Frontal cortex (tissue), 4 donors: ENCODE measurements around the gene MYH2. TPM values are rescaled to one million over a fixed set of nuclear protein-coding genes. Genes with fewer than 3 reads are reported as not detected.
"Not testable (repeated sequence)": the region's sequence is repeated elsewhere in the genome, so short reads cannot be mapped to it uniquely, and the experiment has no call there.

ENCODE experiments used
- DNase-seq, 2 donors: peaks; one replicate each; pipeline ENCODE4 v3.0.0; 2012; ENCODE audit warnings: low spot score in 2 of 2
- FAIRE-seq: peaks from 2 replicates; lab custom pipeline; 2012; peaks lifted over from hg19 to GRCh38; lab: Jason Lieb, UNC
- total RNA-seq: library from RNA; depleted of rRNA; stranded (reverse); fragments of >200 nt; gene quantifications from one replicate; pipeline ENCODE4 v1.2.3, GENCODE V29; 2014
- donor health status: control.
- donor health status: control.
- donor health status: control.

MYH2 gene
- total RNA-seq, result not detected

DNA sequence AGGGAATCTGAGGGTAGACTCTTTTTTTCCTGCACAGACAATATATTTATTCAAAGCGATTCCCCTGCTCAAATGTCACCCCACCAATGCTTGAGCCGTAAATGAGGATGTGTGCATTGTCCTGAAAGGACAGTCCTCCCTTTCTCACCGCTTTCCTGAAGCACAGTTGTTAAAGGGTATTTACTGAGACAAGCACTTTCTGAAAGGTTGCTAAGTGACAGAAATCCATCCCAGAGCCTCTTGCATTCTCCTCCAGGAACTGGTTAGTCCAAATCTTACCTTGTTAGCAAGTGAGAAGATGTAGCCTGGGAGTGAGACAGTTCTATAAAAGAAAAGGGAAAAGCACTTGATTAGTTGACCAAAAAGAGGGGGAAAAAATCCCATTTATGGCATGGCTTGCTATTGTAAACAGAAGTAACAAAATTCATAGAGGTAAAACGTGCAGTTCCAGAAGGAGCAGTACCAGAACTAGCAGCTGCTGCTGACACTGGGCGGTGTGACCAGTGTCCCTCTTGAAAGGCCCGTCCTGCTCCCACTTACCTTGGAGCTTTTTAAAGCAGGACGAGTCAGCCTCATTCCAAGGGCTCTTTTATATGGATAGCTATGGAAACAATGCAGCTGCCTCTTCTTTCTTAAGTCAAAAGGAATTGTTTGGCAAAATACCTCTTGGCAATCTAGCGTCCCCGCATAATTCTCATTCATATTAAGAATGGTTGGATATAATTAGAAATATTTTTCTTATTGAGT, at the start of gene MYH2:
Gene MYH2 (minus strand): TSS at position 563 of the 747 bp plus-strand sequence. CDS start 1,738 bp downstream, outside the sequence.
- DNase-seq (no peak), FAIRE-seq (no peak)

GRCh38 chr17:10598621-10599020, 49.2 kb upstream of the MYH2 start:
- FAIRE-seq (no peak), DNase-seq (no peak)

GRCh38 chr17:10589553-10590145, 40.2 kb upstream of the MYH2 start:
- FAIRE-seq, result no peak
- DNase-seq, result no peak

- no peak for DNase-seq
- FAIRE-seq, result no peak
Observed at GRCh38 chr17:10585529-10585928, 36.1 kb upstream of the MYH2 start.

DNA sequence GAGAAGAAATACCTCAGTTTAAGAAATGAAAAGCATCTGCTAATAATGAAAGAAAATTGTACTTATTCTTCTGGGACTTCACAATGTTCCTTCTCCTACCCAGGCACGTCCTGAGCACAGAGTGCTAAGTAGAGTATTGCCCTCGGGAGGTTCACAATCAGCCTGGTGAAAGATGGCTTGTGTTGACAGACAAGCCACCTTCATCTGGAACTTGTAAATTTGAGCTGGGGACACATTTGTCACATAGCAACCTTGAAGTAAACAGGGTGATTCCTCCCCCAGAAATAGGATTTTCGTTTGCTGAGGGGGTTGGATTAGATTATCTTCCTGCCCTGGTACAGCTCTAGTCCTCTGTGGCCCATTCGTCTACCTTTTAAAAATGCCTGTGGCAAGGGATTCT, 34.4 kb upstream of the MYH2 start:
- DNase-seq (no peak), FAIRE-seq (no peak)

GRCh38 chr17:10579270-10579669, 29.8 kb upstream of the MYH2 start:
- DNase-seq, result no peak
- FAIRE-seq, result no peak

DNA sequence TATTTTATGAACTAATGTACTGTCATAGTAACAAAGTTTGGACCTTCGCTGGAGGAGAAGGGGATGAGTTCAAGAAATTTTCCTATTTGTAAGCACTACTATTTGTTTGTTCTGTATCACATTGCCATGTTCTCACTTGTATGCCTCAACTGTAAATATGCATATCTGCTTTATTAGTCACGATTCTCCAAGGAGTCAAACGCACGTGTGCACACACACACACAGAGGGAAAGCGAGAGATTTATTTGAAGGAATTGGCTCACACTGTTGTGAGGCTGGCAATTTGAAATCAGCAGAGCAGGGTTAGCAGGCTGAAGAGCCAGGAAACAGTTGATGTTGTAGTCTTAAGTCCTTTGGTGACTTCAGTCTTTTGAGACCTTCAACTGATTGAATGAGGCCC, 24.9 kb upstream of the MYH2 start:
- FAIRE-seq, result no peak
- no peak for DNase-seq

GRCh38 chr17:10563991-10564660, 14.7 kb upstream of the MYH2 start:
- no peak for DNase-seq
- no peak for FAIRE-seq

DNA sequence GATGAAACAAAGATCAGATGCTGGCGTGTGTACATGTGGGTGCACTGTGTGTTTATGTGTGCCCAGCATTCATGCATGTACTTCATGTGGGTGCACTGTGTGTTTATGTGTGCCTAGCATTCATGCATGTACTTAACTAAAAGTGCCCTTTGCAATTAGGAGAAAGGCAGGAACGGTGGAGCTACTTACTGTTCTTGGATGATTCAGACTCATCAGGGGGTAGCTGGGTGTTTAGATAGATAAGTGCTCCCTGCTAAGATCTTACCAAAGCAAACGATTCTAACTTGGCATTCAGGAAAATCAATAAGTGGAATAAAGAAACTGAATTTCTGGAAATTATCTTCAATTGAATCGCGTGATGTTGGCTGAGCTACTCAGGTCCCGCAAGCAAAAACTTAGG, 8.6 kb upstream of the MYH2 start:
- FAIRE-seq, result no peak

DNA sequence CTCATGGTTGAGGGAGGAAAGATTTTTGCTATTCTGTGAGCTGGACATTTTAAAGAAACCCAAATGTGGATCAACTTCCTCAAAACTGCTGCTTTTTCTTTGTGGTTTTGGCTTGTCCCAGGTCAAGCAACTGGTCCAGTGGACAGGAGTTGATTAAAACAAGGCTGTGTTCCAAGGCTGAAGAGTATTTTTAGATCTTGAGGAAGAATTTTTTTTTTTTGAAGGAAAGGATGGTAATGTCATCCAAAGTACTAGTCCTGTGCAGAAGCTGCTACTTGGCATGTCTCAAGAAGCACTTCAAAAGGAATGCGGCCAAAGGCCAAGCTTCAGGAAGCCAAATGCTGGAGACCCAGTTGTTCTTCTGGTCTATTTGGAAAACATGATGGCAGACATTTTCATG, 8.0 kb upstream of the MYH2 start:
- DNase-seq (no peak), FAIRE-seq (no peak)

More for the DNA sequence above, 8.6 kb upstream of the MYH2 start:
- DNase-seq, result no peak

DNA sequence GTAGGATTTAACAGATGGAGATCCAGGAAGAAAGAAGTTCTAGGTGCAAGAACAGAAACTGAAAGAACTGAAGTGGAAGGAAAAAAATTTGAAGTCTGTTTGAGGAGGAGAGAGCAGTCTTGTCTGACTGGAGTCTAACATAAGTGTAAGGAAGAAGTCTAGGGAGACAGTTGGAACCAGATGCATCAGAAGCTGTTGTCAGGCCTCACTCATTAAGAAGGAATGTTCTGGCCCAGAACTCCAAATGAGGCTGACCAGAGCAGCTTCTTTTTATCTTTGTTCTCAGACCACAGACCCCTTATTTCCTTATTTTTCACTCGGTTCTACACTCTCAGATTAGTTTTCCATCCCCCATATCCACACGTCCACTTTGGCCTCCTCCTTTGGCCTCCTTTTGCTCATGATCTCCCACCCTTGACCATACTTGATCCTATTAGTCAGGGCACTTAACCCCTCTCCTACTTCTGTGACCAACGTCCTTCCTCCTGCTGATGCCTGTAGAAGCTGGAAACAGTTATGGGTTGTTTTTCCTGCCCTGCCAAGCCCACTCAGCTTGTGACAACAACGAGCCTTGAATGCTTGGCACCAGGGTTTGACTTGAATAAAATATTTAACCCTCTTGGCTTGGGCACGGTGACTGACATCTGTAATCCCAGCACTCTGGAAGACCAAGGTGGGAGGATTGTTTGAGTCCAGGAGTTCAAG, 7.0 kb upstream of the MYH2 start:
- DNase-seq, result no peak
- no peak for FAIRE-seq

DNA sequence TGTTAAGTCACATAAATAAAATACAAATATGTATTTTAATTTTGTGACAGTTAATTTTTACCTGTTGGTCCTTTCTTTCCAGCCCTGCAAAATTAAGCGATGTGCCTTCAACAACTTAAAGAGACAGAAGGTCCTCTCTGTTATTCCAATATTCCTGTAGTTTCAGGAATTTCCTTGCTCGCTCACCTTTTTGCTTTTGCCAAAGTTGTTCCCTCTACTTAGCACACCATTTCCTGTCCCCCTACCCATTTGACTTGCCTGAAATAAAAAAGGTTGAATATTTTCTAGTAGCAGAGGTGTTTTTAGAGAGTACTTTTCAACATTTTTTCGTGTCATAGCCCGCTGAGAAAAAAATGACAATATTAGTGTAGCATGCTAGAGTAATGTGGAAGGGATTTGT, 556 bp upstream of the MYH2 start:
- DNase-seq, result no peak
- no peak for FAIRE-seq

GRCh38 chr17:10547351-10547750, 2.1 kb downstream of the MYH2 start:
- DNase-seq (no peak), FAIRE-seq (no peak)

DNA sequence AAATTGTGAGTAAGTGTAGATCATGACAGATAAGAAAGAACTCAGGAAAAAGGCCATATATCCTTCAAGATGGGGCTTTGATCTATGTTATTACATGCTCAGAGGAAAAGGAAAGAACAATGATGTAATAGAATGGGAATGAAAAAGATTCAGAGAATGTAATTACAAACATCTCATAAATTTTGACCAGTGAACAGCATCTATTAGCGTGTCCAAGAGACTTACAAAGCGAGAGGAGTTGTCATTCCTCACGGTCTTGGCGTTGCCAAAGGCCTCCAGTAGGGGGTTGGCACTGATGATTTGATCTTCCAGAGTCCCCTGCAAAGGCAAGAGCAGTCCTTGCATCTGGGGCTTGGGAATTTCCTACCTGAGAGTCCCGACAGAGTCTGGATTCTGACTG, 6.0 kb downstream of the MYH2 start:
- FAIRE-seq, result not testable (repeated sequence)

GRCh38 chr17:10541179-10541578, 8.3 kb downstream of the MYH2 start:
- FAIRE-seq, DNase-seq: not testable (repeated sequence)

More for the DNA sequence above, 6.0 kb downstream of the MYH2 start:
- DNase-seq, result not testable (repeated sequence)

- DNase-seq (no peak), FAIRE-seq (no peak)
Observed at GRCh38 chr17:10532026-10532425, 17.4 kb downstream of the MYH2 start.

DNA sequence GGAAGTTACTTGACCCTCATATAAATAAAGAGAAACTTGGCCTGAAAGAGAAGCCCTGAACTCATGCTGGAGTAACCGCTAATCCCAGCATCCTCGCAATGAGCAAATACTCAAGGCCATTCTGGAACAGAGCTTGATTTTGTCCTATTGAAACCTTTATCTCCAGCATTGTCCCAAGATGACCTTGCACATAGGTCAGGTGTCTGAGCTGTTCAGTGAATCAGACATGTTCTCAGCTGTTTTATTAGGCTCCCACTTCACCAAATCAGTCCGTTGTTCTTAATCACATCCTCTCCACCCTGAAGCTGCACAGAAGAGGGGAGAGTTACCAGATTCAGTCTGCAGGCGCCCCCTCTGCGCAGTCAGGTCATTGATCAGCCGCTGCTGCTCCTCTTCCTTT, 22.0 kb downstream of the MYH2 start:
- no peak for FAIRE-seq

DNA sequence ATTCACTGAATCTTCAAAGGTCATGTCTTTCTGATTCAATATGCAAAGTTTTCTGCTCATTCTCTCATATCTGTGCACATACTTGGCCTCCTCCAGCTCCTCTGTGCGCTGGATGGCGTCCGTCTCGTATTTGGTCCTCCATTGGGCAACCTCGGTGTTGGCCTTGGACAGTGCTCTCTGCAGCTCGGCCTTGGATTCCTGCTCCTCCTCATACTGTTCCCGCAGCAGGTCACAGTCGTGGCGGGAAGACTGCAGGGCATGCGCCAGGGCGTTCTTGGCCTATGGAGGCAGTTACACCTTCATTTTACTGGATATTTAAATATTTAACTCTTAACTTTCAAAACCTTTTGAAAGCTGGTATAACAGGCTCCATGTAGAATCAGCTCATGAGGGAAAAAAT, 22.9 kb downstream of the MYH2 start:
- FAIRE-seq (no peak), DNase-seq (no peak)

More for the DNA sequence above, 22.0 kb downstream of the MYH2 start:
- DNase-seq, result no peak

- FAIRE-seq (no peak), DNase-seq (no peak)
Observed at GRCh38 chr17:10523064-10523463, 26.4 kb downstream of the MYH2 start.

DNA sequence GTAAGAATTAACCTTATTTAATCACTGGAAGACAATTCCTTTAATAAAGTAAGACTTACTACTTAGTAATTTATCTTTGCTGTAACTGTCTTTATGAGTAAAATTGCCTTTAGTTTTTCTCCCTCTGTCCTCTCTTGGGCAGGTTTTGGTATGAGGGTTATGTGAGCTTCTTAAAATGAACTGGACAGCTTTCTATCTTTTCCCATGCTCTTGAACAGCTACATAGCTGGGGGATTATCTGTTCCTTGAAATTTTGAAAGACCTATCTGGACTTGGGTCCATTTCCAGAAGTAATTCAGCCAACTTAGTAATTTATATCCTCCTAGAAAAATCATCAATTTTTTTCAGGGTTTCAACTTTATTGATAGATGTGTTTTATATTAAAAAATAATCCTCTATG, 27.5 kb downstream of the MYH2 start:
- DNase-seq (no peak), FAIRE-seq (no peak)
